Epithelial cell of proximal tubule (primary cell): Measurements from ENCODE around the gene PHACTR1. TPM values are rescaled to one million over a fixed set of nuclear protein-coding genes. Genes with fewer than 3 reads are reported as not detected.

Experiments
- DNase-seq: peaks from one replicate; pipeline ENCODE4 v3.0.0-alpha.2; 2011; ENCODE audit warnings: low read depth
- H3K4me3 ChIP-seq: 2 replicates; pipeline ENCODE4 v1.5.1; 2011; ENCODE audit warnings: low read depth, mild to moderate bottlenecking, low read length
- total RNA-seq: library from RNA; depleted of rRNA; stranded (reverse); fragments of >200 nt; gene quantifications from 2 replicates; pipeline ENCODE4 v1.2.3, GENCODE V29; 2015
- TF ChIP-seq, protein P1 (sequence below): conservative IDR thresholded peaks from 2 replicates; pipeline ENCODE4 v1.5.1; 2012; ENCODE audit warnings: low read depth, mild to moderate bottlenecking, low read length

PHACTR1 gene
- total RNA-seq, 1 donor from 2014 or later: 0.98 TPM

GRCh38 chr6:13075141-13075845 is 358.7 kb downstream of the PHACTR1 start:
- no peak overlapping the region for H3K4me3 ChIP-seq
- DNase-seq: no peak
- TF ChIP-seq, protein P1, sequence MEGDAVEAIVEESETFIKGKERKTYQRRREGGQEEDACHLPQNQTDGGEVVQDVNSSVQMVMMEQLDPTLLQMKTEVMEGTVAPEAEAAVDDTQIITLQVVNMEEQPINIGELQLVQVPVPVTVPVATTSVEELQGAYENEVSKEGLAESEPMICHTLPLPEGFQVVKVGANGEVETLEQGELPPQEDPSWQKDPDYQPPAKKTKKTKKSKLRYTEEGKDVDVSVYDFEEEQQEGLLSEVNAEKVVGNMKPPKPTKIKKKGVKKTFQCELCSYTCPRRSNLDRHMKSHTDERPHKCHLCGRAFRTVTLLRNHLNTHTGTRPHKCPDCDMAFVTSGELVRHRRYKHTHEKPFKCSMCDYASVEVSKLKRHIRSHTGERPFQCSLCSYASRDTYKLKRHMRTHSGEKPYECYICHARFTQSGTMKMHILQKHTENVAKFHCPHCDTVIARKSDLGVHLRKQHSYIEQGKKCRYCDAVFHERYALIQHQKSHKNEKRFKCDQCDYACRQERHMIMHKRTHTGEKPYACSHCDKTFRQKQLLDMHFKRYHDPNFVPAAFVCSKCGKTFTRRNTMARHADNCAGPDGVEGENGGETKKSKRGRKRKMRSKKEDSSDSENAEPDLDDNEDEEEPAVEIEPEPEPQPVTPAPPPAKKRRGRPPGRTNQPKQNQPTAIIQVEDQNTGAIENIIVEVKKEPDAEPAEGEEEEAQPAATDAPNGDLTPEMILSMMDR: no peak

DNA sequence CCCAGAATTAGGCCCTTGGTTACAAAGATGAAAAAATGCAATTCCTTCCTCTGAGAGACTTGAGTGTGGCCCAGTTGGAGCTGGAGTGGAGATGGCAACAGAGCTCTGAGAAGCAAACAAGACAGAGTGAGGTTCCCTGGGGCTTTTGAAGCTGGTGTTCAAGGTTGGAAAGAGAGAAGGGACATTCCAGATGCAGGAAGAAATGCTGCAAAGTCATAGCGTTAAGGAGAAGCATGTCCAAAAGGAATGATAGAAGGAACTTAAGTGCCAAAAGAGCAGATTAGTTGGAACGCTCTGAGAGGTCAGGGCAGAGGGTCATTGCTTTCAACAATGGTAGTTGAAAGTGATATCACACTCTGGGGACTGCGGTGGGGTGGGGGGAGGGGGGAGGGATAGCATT is 360.0 kb downstream of the PHACTR1 start:
- H3K4me3 ChIP-seq: no peak overlapping the region
- TF ChIP-seq, protein P1: no peak
- no peak for DNase-seq

- DNase-seq: no peak
- no peak overlapping the region for H3K4me3 ChIP-seq
- TF ChIP-seq, protein P1: no peak
These were observed 360.6 kb downstream of the PHACTR1 start for GRCh38 chr6:13077117-13077516.

DNA sequence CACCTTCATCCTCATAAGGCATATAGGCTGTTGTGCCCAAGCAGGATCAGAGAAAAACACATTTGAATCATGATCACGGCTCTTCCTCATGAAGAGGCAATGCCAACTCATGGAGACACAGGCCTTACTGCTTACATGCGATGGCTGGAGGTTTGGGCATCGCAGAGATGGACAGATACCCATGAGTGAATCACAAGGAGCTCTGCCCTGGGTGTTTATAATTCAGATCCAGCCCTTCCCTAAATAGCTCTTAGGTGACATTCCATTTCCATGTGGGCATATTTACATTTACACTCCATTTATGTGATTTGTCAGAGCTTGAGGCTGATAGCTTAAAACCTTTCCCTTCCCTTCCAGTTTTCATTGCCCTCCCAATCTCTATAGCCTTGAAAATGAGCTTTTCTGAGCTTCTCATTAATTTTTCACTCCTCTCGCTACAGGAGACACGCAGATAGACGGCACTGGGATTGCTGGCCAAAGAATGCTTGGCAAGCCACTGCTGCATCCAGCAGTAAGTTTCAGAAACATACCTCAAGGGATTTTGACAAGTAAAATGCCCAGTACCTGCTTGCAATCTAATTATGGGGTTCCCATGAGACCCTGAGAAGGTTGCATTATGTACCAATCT is 362.6 kb downstream of the PHACTR1 start:
- TF ChIP-seq, protein P1: no peak
- no peak overlapping the region for H3K4me3 ChIP-seq
- DNase-seq: no peak

- TF ChIP-seq, protein P1: no peak
- no peak for DNase-seq
- no peak overlapping the region for H3K4me3 ChIP-seq
These were observed 364.1 kb downstream of the PHACTR1 start for GRCh38 chr6:13080462-13081188.

GRCh38 chr6:13081189-13081563 is 364.6 kb downstream of the PHACTR1 start:
- TF ChIP-seq, protein P1: no peak
- no peak for DNase-seq
- H3K4me3 ChIP-seq: no peak overlapping the region
